CD4-positive, alpha-beta T cell treated with Interferon alpha-2 for 1 hour (primary cell): Measurements from ENCODE around the gene ZPLD1.

ENCODE experiments used
- DNase-seq, 2 donors: peaks; one replicate each; pipeline ENCODE4 v3.0.0-alpha.2; 2020 to 2022

ZPLD1 gene

GRCh38 chr3:102434715-102435114 is at the start of gene ZPLD1:
TSS of gene ZPLD1 (plus strand) at chr3:102435015. CDS start at chr3:102438488, 3,473 bp downstream.
- DNase-seq, result no peak

GRCh38 chr3:102390171-102390864 is 44.5 kb upstream of the ZPLD1 start:
- no peak for DNase-seq

- no peak for DNase-seq
These were observed 43.9 kb upstream of the ZPLD1 start for GRCh38 chr3:102390916-102391315.

GRCh38 chr3:102391491-102391890 is 43.3 kb upstream of the ZPLD1 start:
- no peak for DNase-seq

- DNase-seq, result no peak
These were observed 40.3 kb upstream of the ZPLD1 start for GRCh38 chr3:102394517-102394916.

DNA sequence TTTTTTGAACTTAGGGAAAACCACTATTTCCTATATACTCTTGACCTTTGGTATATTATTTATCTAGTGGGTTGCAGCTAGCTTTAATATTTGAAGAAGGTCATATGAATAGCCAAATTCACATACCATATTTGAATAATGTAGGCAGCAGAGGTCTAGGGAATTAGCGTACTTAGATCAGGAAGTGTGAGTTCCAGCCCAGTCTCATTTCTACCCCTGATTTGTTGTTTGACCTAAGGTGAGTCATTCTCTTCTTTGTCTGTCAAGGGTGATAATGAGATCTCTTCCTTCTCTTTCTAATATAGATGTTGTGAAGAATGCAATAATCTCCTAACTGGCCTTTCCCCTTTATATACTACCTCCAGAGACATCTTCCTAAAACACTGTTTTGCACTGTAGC is 36.6 kb upstream of the ZPLD1 start:
- DNase-seq, result no peak

DNA sequence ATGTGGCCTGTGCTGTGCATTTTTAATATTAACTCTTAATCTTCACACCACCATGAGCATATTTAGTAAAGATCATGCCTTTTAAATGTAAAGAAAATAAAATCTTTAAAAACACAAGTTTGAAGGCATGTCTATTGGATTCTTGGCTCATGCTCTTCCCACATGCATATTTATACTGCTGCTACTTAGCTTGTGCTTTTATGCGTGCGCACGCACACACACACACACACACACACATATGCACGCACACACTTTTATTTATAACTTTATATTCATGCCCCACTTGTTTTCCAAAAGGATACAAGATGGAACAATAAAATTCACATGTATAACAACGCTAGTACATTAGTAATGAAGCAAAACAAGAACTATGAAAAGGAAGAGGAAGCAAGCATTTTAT is 36.1 kb upstream of the ZPLD1 start:
- DNase-seq, result no peak

GRCh38 chr3:102400142-102400541 is 34.7 kb upstream of the ZPLD1 start:
- no peak for DNase-seq

GRCh38 chr3:102400766-102401165 is 34.0 kb upstream of the ZPLD1 start:
- DNase-seq, result no peak

- no peak for DNase-seq
These were observed 24.2 kb upstream of the ZPLD1 start for GRCh38 chr3:102410616-102411015.

DNA sequence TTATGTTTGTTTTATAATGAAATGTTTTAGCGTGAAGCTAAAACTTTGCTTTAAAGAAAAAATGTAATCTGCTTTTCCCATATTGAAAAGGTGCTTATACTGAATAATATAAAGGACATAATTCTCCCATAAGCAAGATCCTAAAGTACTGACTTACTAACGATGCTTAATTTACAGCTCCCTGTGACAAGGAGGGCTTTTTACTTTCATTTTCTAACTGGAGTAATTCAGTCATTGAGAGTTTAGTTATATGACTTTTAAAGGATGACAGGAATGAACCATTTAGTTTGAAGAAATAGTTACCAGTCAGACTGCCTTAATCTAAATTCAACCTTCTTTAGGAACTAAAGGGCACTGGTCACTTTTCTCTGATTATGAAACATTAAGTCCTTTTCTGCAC is 19.3 kb upstream of the ZPLD1 start:
- DNase-seq, result no peak

GRCh38 chr3:102419786-102420185 is 15.0 kb upstream of the ZPLD1 start:
- DNase-seq, result no peak

- no peak for DNase-seq
These were observed 7.0 kb downstream of the ZPLD1 start for GRCh38 chr3:102441832-102442231.

- no peak for DNase-seq
These were observed 8.2 kb downstream of the ZPLD1 start for GRCh38 chr3:102443021-102443420.

DNA sequence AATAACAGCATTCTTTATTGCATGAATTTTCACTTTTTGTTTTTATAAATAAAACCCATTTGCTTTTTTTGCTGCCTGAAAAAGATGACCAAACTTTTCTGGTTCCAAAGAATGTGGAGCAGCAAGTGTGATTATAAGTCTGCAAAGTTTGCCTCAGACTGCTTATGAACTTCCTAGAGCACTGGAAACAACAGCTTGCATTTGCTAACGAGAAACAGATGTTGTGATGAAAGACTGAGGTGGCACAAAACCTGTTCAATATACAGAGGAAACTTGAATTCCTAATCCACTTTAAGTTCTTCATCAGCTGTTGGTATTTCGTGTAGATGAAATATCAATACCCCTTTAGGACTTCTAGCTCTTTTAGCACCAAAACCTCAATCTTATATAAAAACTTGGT is 9.3 kb downstream of the ZPLD1 start:
- DNase-seq, result no peak

DNA sequence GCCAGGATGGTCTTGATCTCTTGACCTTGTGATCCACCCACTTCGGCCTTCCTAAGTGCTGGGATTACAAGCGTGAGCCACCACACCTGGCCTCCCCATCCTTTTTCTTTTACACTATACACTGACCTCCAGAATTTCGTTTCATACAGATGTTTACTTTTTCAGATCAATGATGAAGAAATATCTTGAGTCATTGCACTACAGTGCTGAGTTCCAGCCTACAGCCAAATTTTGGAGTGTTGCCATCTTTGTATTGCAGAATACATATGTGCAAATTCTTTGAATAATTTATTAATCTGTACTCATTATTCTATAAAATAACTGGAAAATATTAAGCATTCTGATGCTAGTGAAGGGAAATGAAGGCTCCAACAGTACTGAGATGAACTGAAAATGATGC is 12.5 kb downstream of the ZPLD1 start:
- no peak for DNase-seq

DNA sequence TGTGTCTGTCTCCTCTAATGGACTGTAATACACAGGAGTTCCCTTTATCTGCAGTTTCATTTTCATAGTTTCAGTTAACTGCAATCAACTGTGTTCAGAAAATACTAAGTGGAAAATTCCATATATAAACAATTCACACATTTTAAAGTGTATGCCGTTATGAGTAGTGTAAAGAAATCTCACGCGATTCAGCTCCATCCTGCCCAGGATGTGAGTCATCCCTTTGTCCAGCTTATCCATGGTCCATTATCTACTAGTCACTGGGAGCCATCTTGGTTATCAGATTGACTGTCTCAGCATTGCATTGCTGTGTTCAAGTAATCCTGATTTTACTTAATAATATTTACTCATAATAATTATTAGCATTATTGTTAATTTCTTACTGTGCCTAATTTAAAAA is 14.5 kb downstream of the ZPLD1 start:
- no peak for DNase-seq

DNA sequence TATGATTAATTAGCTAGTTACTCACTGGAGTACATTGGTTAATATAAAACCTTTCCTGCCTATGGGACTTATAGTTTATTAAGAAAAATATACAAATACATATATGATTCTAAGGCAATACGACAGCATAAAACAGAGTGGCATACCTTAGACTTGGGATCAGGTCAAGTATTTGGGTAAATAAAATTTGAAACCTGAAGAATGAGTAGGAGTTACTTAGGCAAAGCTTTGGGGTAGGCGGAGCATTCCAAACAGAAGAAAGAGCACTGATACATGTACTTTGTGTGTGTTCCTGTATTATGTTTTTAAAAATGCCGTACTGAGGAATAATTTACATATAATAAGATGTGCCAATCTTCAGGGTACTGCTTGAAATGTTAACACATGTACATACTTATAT is 15.1 kb downstream of the ZPLD1 start:
- no peak for DNase-seq

DNA sequence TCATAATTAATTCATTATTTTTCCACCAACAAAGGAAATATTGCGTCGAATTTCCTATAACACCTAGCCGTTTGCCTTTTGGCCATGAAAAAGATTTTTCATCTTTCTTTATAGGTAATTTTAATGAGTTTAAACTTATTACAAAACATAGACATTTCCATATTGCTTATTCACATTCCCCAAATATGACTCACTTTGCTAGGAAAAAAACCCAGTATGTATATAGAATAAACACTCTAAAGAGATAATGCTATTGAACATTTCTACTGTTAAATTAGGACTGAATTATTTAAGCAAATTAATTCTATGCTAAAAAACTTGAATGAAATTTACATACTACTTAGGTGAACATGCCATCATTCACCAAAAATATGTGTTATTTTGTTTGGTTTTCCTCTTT is 16.2 kb downstream of the ZPLD1 start:
- no peak for DNase-seq

- no peak for DNase-seq
These were observed 16.7 kb downstream of the ZPLD1 start for GRCh38 chr3:102451543-102451942.

DNA sequence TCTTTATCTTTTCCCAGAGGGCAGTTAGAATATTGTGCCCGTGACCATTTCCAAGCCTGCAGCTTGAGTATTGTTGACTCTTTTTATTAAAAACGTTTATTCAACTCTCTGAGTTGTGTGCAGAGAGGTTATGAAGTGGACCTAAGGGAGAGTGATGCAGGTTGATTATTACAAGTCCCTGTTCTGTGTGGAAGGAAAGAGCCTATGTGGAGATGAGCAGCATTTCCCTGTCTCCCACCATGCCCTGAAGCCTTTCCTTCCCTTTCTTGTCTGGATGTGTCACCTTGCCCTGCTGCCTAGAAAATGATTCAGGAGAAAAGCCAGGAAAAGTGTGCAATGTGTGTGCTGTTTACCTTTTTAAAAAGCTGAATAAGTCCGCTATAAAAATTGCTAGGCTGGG is 19.4 kb downstream of the ZPLD1 start:
- no peak for DNase-seq

GRCh38 chr3:102457644-102458043 is 22.8 kb downstream of the ZPLD1 start:
- no peak for DNase-seq

GRCh38 chr3:102460579-102460978 is 25.8 kb downstream of the ZPLD1 start:
- no peak for DNase-seq

DNA sequence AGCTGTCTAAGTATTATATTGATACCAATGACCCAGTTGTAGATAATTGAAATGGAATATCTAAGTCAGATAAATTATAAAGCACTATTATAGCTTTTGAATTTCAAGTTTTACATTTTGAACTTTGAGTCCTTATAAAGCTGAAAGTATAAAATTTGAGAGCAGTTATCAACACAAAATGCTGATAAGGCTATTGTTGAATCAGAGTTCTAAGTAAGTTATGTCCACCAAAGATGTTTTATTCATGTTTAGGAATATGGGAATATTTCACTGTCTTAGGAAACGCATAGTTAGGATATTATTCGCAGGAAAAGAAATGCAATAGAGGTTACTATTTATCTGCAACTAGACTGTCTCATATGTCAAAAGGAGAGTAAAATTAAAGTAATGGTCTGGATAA is 29.4 kb downstream of the ZPLD1 start:
- DNase-seq, result no peak

- no peak for DNase-seq
These were observed 31.2 kb downstream of the ZPLD1 start for GRCh38 chr3:102466001-102466400.

GRCh38 chr3:102470066-102470465 is 35.3 kb downstream of the ZPLD1 start:
- DNase-seq, result no peak
